HL-60 (cell line): ENCODE measurements around the gene MCU.
"Not testable (repeated sequence)": the region's sequence is repeated elsewhere in the genome, so short reads cannot be mapped to it uniquely, and the experiment has no call there.

Experiments
- DNase-seq, 2 experiments: peaks; one replicate each; pipeline ENCODE4 v3.0.0-alpha.2; 2010 to 2020; ENCODE audit warnings: low read depth in 1 of 2, low spot score in 1 of 2
- H3K27ac ChIP-seq: fragments of 250-450 bp; sonication (Bioruptor Pico); replicated peaks from 2 replicates; pipeline ENCODE4 v1.5.1; 2020; ENCODE audit warnings: mild to moderate bottlenecking, moderate library complexity
- H3K27me3 ChIP-seq: fragments of 250-450 bp; sonication (Bioruptor Pico); 2 replicates; pipeline ENCODE4 v1.5.1; 2021; ENCODE audit warnings: mild to moderate bottlenecking, moderate library complexity; ENCODE audit not compliant: insufficient read depth, poor library complexity, severe bottlenecking
- H3K4me3 ChIP-seq: replicated peaks from 2 replicates; pipeline ENCODE4 v1.5.1; 2011; ENCODE audit warnings: mild to moderate bottlenecking, control low read depth, low read length; ENCODE audit not compliant: insufficient read depth
- GABPA ChIP-seq: IDR thresholded peaks from 2 replicates; pipeline ENCODE4 v1.6.1; 2012; ENCODE audit warnings: low read depth
- POLR2AphosphoS5 ChIP-seq: IDR thresholded peaks from 2 replicates; pipeline ENCODE4 v1.6.1; 2012; ENCODE audit warnings: low read depth
- SPI1 ChIP-seq: IDR thresholded peaks from 2 replicates; pipeline ENCODE4 v1.6.1; 2012; ENCODE audit warnings: low read depth, mild to moderate bottlenecking, borderline replicate concordance
- TF ChIP-seq, protein P1 (sequence below): IDR thresholded peaks from 2 replicates; pipeline ENCODE4 v1.6.1; 2012; ENCODE audit warnings: low read depth; ENCODE audit not compliant: insufficient replicate concordance
- TF ChIP-seq, protein P2 (sequence below): IDR thresholded peaks from one replicate; pipeline ENCODE4 v1.5.1; 2011; ENCODE audit warnings: low read length, control low read depth, inconsistent platforms; ENCODE audit not compliant: insufficient read depth

Gene MCU

DNA sequence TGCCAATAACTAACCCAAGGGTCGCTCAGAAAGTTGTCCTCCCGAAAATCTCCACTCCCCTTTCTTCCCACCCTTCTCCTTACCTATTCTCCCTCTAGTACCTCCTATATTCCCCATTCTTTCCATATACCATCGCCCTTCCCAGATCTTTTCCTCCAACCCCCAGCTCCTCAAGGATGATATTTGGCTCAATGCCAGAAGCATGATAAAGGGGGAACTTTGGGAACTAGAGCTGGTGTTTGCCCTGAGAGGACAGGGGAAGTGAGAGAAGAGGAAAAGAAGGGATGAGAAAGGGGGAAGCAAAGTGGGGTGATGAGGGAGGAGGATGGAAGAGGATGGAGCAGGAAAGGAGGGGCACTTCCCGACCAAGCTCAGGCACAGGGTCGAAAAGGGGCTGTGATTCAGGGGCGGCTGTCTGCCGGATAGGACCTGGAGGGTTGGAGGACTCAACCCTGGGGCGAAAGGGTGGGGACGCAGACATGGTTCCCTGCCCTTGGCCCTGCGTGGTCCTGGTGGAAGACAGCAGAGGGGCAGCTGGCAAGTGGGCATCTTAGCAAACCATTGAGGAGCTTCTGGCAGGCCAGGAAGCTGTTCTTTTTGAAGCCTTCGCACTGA, 203.4 kb downstream of the MCU start:
- no peak overlapping the region for H3K4me3 ChIP-seq
- TF ChIP-seq, protein P1, sequence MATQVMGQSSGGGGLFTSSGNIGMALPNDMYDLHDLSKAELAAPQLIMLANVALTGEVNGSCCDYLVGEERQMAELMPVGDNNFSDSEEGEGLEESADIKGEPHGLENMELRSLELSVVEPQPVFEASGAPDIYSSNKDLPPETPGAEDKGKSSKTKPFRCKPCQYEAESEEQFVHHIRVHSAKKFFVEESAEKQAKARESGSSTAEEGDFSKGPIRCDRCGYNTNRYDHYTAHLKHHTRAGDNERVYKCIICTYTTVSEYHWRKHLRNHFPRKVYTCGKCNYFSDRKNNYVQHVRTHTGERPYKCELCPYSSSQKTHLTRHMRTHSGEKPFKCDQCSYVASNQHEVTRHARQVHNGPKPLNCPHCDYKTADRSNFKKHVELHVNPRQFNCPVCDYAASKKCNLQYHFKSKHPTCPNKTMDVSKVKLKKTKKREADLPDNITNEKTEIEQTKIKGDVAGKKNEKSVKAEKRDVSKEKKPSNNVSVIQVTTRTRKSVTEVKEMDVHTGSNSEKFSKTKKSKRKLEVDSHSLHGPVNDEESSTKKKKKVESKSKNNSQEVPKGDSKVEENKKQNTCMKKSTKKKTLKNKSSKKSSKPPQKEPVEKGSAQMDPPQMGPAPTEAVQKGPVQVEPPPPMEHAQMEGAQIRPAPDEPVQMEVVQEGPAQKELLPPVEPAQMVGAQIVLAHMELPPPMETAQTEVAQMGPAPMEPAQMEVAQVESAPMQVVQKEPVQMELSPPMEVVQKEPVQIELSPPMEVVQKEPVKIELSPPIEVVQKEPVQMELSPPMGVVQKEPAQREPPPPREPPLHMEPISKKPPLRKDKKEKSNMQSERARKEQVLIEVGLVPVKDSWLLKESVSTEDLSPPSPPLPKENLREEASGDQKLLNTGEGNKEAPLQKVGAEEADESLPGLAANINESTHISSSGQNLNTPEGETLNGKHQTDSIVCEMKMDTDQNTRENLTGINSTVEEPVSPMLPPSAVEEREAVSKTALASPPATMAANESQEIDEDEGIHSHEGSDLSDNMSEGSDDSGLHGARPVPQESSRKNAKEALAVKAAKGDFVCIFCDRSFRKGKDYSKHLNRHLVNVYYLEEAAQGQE = no peak
- TF ChIP-seq, protein P2, sequence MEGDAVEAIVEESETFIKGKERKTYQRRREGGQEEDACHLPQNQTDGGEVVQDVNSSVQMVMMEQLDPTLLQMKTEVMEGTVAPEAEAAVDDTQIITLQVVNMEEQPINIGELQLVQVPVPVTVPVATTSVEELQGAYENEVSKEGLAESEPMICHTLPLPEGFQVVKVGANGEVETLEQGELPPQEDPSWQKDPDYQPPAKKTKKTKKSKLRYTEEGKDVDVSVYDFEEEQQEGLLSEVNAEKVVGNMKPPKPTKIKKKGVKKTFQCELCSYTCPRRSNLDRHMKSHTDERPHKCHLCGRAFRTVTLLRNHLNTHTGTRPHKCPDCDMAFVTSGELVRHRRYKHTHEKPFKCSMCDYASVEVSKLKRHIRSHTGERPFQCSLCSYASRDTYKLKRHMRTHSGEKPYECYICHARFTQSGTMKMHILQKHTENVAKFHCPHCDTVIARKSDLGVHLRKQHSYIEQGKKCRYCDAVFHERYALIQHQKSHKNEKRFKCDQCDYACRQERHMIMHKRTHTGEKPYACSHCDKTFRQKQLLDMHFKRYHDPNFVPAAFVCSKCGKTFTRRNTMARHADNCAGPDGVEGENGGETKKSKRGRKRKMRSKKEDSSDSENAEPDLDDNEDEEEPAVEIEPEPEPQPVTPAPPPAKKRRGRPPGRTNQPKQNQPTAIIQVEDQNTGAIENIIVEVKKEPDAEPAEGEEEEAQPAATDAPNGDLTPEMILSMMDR = no peak
- TF ChIP-seq GABPA (no peak), SPI1 (no peak), POLR2AphosphoS5 (no peak)
- no peak for DNase-seq

DNA sequence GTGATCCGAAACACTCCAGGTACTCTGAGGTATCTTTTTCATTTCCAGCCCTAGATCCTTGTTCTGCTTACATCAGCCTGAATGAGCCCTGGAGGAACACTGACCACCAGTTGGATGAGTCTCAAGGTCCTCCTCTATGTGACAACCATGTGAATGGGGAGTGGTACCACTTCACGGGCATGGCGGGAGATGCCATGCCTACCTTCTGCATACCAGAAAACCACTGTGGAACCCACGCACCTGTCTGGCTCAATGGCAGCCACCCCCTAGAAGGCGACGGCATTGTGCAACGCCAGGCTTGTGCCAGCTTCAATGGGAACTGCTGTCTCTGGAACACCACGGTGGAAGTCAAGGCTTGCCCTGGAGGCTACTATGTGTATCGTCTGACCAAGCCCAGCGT, 206.7 kb downstream of the MCU start:
- no peak for DNase-seq

More for the DNA sequence above, 203.4 kb downstream of the MCU start:
- no peak overlapping the region for H3K27ac ChIP-seq
- H3K27me3 ChIP-seq = no peaks in the 10 kb centered on the region

DNA sequence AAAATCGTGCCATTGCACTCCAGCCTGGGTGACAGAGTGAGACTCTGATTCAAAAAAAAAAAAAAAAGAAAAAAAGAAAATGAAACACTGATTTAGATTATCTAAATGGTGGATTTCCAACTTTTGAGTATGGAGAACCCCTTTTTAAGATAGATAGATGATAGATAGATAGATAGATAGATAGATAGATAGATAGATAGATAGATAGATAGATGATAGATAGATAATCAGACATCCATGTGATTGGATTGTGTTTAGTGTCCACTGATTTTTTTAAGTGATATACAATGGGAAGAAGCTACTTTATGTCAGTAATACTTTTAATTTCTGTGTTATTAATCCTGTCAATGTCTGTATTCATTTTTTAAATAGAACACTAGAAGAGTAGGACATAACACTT, 207.6 kb downstream of the MCU start:
- no peak for DNase-seq
- Histone ChIP-seq H3K27me3 (no peaks in the 10 kb centered on the region), H3K4me3 (no peak overlapping the region), H3K27ac (no peak overlapping the region)
- TF ChIP-seq, protein P2 = no peak
- TF ChIP-seq POLR2AphosphoS5 (no peak), GABPA (no peak), SPI1 (no peak)
- TF ChIP-seq, protein P1 = no peak

More for the DNA sequence above, 206.7 kb downstream of the MCU start:
- Histone ChIP-seq H3K27ac (no peak overlapping the region), H3K4me3 (no peak overlapping the region), H3K27me3 (no peaks in the 10 kb centered on the region)
- TF ChIP-seq, protein P2 = no peak
- no peak for TF ChIP-seq SPI1
- TF ChIP-seq, protein P1 = no peak
- TF ChIP-seq POLR2AphosphoS5 = no peak
- no peak for TF ChIP-seq GABPA

DNA sequence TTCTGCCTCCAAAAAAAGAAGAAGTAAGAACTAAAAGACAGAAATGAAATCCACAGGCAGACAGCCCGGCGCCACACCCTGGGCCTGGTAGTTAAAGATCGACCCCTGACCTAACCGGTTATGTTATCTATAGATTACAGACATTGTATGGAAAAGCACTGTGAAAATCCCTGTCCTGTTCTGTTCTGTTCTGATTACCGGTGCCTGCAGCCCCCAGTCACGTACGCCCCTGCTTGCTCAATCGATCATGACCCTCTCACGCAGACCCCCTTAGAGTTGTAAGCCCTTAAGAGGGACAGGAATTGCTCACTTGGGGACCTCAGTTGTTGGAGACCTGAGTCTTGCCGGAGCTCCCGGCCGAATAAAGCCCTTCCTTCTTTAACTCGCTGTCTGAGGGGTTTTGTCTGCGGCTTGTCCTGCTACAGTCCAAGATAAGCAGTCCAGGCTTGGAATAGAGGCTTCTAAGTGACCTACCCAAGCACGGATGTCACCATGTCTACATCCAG, 212.1 kb downstream of the MCU start:
- not testable (repeated sequence) for H3K27me3 ChIP-seq, DNase-seq, H3K4me3 ChIP-seq, H3K27ac ChIP-seq
